D721Med (cell line): ENCODE data around the gene C3orf80.
"Not testable (repeated sequence)": the region's sequence is repeated elsewhere in the genome, so short reads cannot be mapped to it uniquely, and the experiment has no call there.

Experiments
- DNase-seq: peaks from one replicate; pipeline ENCODE4 v3.0.0; 2011; ENCODE audit warnings: low spot score; ENCODE audit not compliant: insufficient read length
- FAIRE-seq: peaks from 2 replicates; lab custom pipeline; 2011; peaks lifted over from hg19 to GRCh38; lab: Jason Lieb, UNC
- CTCF ChIP-seq: IDR thresholded peaks from 2 replicates; pipeline ENCODE4 v1.5.1; 2012; ENCODE audit warnings: mild to moderate bottlenecking, control low read depth; ENCODE audit not compliant: insufficient read depth; ENCODE audit errors: missing control alignments

C3orf80 gene

GRCh38 chr3:160226026-160226907, 1.0 kb downstream of the C3orf80 start:
- no peak for FAIRE-seq
- TF ChIP-seq CTCF = no peak

GRCh38 chr3:160227419-160227818, 2.2 kb downstream of the C3orf80 start:
- no peak for TF ChIP-seq CTCF
- DNase-seq (no peak), FAIRE-seq (no peak)

More at GRCh38 chr3:160226026-160226907, 1.0 kb downstream of the C3orf80 start:
- DNase-seq = no peak

- no peak for TF ChIP-seq CTCF
- no peak for DNase-seq
- no peak for FAIRE-seq
These were observed 6.8 kb downstream of the C3orf80 start for GRCh38 chr3:160232014-160232413.

- DNase-seq, FAIRE-seq: not testable (repeated sequence)
These were observed 15.5 kb downstream of the C3orf80 start for GRCh38 chr3:160240719-160241118.

- no peak for TF ChIP-seq CTCF
- DNase-seq (no peak), FAIRE-seq (no peak)
These were observed 20.1 kb downstream of the C3orf80 start for GRCh38 chr3:160245261-160245800.

- no peak for DNase-seq
- FAIRE-seq = no peak
- TF ChIP-seq CTCF = no peak
These were observed 22.5 kb downstream of the C3orf80 start for GRCh38 chr3:160247766-160248165.

- DNase-seq (no peak), FAIRE-seq (peak; percentile 55)
- no peak for TF ChIP-seq CTCF
These were observed 28.1 kb downstream of the C3orf80 start for GRCh38 chr3:160253298-160253697.
